Stimulated activated CD8-positive, alpha-beta memory T cell treated with anti-CD3 and anti-CD28 coated beads, Interleukin-2, amount 100 ng/mL, for 48 hours (primary cell): ENCODE measurements around the gene FGF12.
A peak's percentile ranks its signal among the peaks of the same experiment; 100 is the strongest.
"Not testable (repeated sequence)": the region's sequence is repeated elsewhere in the genome, so short reads cannot be mapped to it uniquely, and the experiment has no call there.

ENCODE experiments used
- DNase-seq, 2 donors: peaks; one replicate each; pipeline ENCODE4 v3.0.0-alpha.2; 2020; ENCODE audit warnings: low read depth in 2 of 2

Gene FGF12

DNA sequence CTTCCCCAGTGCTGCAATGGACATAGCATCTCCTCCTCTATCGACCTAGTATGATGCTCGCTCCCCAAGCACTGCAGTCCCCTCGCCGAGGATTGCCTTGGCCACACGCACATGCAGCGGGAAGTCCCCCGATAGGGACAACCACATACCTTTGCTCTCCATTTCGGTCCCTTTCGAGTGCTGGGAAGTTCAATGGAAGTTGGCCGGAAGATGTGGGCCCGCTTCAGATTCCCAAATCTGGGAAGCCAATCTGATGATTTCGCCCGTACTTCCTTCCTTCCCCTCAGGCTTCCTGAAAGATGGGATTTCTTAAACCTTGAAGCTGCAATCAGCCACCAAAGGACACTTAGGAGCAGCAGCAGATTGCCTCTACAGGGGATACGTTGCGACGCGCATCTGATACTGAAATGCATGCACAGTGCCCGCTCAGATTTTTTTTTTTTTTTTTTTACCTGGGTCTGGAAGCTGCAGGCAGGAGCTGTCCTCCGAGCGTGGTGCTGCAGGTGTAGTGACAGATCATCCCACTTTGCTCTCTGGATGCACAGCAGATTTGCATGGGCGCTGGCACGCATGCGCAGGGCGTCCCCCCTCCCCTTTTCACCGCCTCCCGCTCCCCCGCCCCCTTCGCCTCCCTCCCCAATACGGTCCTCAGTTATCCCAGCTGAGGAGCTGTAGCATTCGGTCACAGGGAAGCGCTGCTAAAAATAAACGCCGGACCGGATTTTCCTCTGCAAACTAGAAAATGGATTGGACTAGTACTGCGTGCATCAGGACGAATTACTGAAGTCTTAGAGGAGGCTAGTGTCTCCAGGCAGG, at the start of gene FGF12:
TSS of gene FGF12 (minus strand) at position 510 of the 816 bp plus-strand sequence.
- peak in 1 of 2 donors; percentile 3 for DNase-seq

DNA sequence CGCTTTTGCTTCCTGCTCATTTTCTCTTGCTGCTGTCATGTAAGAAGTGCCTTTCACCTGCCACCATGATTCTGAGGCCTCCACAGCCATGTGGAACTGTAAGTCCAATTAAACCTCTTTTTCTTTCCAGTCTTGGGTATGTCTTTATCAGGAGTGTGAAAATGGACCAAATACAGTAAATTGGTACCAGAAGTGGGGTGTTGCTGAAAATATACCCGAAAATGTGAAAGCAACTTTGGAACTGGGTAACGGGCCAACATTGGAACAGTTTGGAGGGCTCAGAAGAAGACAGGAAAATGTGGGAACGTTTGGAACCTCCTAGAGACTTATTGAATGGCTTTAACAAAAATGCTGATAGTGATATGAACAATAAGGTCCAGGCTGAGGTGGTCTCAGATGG, 47.0 kb upstream of the FGF12 start:
- not testable (repeated sequence) for DNase-seq

DNA sequence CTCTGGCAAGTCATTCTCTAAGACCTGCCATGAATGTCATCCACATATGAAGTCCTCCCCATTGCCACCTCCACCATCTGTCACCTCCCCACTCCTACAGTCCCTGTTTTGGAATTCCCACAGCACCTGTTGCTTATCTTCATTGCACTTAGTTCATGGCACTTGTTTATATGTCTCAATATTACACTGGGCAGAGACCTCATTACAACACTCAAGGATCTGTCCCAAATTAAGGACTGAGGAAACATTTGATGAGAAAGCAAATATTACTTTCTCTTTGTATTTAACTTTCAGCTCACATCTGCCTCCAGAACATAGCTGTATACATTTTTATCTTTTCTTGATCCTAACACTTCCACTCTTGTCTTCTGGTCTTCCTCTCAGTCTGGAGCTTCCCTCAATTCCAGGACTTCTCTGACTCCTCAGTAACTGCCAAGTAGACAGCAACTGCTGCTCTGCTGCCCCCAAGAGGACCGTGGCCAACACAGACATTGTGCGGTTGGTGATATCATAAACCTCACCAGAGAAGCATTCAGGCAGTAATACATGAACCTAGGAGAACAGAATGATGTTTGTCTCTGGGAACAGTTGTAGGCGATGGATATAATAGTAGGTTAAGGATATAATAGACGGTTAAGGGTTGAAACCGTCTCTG, 45.0 kb upstream of the FGF12 start:
- DNase-seq: no peak

DNA sequence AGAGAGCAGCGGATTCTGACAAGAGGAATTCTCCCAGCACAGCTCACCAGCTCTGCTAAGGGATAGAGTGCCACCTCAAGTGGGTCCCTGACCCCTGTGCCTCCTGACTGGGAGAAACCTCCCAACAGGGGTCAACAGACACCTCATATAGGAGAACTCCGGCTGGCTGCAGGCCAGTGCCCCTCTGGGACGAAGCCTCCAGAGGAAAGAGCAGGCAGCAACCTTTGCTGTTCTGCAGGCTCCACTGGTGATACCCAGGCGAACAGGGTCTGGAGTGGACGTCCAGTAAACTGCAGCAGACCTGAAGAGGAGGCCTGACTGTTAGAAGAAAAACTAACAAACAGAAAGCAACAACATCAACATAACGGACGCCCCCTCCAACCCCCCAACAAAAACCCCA, 31.3 kb upstream of the FGF12 start:
- DNase-seq: no peak

DNA sequence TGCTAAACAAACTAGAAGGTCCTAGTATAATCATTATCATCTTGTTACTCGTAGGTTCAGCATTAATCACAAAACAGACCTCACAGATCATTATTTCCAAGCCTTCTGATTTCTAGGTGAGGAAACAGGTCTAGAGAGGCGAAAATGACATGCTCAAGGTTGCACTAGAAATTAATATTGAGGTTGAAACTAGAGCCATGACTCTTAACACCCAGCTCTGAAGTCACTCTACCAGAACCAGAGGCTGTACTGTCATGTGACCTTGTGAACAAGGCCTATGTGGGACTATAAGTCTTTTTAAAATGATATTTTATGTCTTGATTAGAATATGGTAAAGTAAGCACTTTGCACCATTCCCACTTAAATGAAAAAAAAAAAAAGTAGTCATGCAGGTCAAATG, 23.8 kb upstream of the FGF12 start:
- no peak for DNase-seq

DNA sequence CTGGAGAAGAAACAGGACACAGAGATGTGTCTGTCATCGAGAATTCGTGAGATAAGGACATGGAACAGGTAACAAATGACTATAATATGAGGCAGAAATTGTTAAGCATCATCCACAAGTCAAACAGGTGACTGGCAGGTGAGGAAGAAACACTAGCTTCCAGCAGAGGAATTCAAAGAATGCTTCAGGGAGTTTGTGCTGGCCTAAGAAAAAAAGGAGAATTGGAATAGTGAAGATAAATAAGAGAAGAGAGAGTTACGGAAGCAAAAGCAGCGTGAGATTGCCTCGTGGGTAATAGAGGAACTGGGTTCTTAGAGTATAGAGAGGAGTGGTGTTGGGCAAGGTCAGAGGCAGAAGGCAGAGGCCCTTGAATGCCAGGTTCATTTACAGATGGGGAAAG, 22.9 kb upstream of the FGF12 start:
- no peak for DNase-seq

DNA sequence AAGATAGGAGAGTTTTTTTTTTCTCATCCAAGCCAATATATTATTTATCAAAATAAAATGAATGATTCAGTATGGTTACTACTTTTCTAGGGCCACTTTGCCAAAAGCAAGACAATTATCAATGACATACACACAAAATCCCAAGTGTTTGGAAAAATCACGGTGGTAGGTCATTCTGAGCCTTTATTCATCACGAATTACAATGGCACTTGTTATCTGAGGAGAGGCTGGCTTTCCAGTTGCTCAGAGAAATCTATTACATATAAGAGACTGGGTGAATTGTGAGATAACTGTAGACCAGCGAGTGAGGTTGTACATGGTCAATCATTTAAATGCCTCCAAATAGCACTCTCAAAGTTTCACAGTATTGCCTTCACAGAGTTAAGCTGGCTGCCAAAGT, 20.4 kb upstream of the FGF12 start:
- no peak for DNase-seq

DNA sequence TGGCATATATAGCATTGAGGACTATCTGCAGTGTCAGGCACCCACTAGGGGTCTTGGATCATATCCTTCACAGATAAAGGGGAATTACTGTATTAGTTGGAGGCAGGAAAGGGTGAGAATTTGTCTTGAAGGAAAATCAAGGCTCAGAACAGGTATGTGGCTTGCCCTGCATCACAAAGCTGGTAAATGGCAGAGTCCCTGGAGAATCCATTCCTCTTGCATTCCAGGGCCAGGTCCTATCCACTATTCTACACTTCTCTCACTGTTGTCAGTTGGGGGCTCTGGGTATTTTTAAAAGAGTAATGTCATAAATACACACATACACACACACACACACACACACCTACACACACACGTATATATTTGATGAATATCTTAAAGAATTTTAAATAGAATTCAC, 19.8 kb upstream of the FGF12 start:
- DNase-seq: no peak

DNA sequence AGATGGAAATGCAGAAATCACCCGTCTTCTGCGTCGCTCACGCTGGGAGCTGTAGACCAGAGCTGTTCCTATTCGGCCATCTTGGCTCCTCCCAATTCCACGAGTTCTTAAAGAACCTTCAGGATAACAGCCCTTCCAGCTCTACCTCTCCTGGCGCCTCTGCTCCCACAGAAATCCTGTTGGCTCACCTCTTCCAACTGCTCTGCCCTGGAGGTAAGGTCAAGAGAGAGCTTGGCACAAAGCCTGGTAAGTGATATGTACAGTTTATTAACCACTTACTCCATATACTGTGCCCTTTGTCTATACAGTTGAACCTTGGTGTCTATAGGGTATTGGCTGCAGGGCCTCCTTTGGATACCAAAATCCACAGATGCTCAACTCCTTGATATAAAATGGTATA, 17.8 kb upstream of the FGF12 start:
- no peak for DNase-seq

DNA sequence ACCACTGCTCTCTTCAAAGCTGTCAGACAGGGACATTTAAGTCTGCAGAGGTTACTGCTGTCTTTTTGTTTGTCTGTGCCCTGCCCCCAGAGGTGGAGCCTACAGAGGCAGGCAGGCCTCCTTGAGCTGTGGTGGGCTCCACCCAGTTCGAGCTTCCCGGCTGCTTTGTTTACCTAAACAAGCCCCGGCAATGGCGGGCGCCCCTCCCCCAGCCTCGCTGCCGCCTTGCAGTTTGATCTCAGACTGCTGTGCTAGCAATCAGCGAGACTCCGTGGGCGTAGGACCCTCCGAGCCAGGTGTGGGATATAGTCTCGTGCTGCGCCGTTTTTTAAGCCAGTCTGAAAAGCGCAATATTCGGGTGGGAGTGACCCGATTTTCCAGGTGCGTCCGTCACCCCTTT, 17.3 kb upstream of the FGF12 start:
- not testable (repeated sequence) for DNase-seq

DNA sequence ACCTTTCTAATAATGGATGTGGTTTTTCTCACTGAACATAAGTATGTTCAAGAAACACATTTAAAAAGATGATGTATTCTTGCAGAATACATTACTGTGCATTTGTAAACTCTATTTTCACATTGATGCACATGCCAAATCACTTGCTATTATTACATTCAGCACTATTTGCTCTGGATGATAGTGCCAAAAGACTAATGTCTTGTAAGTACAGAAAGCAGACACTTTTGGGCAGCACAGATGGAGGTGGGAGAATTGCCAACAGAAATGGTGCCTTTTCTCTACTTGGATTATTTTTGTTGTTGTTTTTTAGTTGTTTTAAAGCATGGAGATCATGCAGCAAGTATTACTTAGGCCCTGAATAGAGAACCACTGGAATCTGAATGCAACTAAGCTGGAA, 10.2 kb upstream of the FGF12 start:
- DNase-seq: no peak

DNA sequence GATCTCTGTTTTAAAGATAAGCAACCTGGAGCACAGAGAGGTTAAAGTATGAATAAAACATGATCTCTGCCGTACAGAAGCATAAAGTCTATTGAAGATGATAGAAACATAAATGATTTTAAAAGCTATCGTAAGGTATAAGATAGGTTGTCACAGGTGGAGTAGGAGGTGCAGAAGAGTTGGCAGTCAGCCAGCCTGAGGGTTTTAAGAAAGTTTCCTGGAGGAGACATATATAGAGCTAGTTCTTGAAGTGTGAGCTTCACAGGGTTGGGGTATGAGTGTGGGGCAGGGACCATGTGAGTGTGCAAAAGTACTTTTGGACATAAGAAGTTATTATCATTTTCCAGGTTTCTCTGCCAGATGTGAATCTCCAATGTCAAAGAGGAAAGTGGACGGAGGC, 3.9 kb upstream of the FGF12 start:
- no peak for DNase-seq

DNA sequence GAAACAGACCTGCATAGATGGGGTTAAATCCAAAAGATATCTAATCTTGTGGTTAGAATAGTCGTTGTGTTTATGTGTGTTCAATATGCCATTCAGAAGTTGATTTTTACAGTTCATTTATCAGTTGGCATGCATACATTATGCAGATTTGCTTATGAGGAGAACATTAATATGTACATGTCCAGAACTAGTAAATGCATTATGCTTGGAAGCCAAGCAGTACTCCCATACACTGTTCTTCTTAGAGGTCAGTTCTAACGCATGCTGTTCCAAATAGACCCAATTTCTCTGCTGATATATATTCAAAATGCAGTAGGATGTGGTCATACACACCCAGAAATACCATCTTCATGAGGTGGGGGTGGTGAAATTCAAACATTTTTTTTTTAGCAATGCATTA, 956 bp downstream of the FGF12 start:
- no peak for DNase-seq

DNA sequence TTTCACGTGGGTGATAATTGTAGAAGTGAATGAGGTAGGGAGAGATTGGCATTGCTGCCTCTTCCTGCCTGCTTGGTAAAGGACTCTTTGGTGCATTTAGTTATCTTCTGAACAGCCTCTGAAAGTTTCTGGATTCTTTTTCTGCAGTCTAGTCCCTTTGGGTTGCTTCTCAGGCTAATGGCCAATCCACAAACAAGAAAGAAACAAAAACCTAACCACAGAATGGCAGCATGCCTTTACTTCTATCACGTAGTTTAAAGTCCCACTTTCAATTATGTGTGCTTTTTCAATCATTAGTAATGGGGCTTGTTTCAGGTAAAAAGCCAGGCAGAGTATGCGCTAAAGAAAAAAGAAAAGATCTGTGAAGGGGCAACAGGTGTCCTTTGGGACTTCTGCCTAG, 7.4 kb downstream of the FGF12 start:
- DNase-seq: no peak

DNA sequence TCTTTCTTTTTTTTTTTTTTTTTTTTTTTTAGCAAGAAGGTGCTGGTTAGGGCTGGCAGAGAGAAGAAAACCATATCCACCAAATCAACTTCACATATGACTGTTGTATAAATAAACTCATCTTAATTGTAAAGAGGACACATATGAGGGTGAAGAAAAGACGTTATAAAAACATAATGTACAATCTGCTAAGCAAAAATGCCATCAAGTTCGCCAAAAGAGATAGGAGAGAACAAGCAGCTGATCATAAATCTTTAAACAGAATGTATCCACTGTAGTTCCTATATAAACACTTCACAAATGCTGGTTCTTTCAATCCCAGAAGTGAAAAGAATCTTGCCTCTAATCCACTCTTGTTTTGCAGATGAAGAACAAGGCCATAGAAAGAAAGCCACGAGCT, 9.2 kb downstream of the FGF12 start:
- no peak for DNase-seq

DNA sequence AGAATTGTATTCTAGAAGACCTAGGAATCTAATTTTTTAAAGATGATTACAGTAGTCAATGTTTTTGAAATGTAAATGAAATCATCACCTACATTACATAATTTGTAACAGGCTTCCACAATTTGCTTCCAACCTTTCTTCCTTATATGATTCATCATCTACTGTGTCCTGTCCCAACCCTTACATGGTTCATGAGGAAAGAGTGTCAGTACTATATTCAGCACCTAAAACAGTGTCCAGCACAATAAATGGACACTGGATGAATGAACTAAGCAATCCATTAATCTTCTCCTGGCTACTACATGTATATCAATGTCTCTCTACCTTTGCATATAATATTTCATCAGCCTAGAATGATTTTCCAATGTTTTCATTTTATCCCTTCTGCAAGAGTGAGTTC, 12.2 kb downstream of the FGF12 start:
- no peak for DNase-seq

DNA sequence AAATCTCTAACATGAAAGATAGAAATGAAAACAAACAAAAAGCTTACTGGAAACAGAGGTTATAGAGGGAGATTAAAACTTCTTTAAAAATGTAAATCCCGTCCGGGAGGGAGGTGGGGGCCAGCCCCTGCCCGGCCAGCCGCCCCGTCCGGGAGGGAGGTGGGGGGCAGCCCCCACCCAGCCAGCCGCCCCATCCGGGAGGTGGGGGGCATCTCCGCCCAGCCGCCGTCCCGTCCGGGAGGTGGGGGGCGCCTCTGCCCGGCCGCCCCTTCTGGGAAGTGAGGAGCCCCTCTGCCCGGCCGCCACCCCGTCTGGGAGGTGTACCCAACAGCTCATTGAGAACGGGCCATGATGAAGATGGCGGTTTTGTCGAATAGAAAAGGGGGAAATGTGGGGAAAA, 16.2 kb downstream of the FGF12 start:
- not testable (repeated sequence) for DNase-seq

DNA sequence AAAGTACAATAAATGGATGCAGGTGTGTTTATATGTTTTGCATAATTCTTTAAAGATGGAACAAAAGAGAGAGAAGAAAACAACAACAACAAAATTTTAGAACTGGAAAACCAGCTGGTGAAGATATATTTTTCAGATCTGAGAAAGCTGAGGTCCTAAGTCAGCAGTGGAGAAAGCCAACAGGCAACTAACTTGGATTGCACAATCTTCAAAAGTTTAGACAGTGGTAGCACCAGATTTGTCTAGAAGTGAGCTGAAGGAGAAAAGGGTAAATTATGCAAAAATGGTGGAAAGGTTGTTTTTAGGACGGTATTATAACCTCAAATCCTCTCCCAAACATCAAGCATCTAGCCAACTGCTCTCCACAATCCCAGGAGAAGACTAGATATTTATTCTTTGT, 17.0 kb downstream of the FGF12 start:
- DNase-seq: no peak

DNA sequence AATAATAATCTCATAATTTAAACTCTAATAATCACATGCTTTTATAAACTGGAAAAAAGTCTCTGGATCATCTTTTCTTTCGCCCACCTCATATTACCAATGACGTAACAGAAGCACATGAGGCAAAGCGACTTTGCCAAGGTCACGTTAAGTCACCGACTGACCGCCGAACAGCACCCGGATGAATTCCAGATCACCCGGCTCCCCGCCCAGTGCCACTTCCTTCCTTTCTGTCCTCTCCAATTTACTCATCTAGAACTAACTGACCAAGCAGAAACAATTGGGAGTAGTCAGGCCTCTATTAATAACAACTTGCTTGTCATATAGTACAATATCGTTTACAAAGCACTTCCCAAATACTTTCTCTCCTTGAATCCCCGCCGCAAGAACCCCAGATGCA, 21.1 kb downstream of the FGF12 start:
- DNase-seq: no peak

DNA sequence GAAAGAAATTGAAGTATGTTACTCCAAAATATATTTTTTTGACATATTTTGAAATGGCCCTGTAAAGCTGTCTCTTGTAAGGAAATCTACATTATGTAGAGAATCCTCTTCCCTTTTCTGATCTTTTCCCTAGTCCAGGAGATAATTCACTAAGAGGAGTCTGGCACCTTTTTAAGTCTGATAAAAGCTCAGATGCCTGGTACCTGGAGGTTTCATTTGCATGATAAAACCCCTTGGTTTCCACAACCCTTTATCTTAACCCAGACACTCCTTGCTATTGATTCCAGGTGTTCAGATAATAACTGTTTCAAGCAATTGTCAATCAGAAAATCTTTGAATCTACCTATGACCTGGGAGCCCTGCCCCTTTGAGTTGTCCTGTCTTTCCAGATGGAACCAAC, 26.5 kb downstream of the FGF12 start:
- no peak for DNase-seq

DNA sequence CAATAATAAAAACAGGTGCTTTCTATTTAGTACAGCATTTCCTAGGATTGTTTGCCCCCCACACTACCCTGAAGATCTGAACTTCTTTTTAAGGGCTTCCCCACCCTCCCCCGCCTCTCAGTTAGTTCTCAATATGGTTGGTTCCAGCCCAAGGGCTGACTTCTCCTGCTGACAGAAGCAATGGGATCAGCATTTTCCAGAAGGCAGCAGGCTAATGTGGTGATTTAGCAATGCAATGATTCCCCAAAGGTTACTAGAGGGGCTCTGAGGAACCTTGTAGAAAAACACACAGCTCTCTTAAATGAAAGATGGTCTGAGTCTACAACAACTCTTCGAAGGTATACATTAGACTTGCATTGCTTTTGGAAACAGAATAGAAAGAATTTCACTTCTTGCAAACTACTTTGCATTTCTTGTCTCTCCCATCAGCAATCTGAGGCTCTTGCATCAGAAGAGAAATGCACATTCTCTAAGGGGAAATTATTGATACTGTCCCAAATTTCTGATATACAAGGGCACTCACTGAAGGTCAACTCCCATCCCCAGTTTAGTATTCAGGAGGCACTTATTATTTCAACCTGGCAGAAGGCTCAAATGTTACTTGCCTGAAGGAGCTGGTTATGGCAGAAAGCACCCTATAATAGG, 30.3 kb downstream of the FGF12 start:
- DNase-seq: no peak

DNA sequence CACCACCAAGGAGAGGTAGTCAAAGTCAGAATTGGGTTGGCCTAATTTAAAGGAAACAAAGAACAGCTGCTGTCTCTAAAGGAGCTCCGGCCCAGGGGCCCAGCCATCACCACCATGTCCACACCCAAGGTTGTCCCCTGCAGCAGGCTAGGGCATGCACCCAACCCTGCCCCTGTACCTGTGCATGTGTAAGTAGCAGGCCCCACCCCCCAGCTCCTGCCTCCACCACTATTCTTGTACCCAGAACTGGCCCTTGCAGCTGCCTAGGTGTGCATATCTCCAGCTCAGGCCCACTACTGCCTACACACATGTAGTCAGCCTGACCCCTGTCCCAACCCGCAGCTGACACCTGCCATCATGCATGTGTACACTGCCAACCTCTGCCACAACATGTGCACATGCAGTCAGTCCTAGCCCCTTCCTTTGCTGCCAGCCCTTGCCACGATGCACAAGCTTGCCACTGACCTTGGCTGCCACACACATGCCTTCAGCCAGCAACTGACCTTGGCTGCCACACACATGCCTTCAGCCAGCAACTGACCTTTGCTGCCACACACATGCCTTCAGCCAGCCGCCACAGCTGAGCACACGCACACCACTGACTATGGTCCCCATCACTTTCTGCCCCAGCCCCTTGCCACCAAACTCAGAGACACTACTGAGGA, 39.7 kb downstream of the FGF12 start:
- no peak for DNase-seq

DNA sequence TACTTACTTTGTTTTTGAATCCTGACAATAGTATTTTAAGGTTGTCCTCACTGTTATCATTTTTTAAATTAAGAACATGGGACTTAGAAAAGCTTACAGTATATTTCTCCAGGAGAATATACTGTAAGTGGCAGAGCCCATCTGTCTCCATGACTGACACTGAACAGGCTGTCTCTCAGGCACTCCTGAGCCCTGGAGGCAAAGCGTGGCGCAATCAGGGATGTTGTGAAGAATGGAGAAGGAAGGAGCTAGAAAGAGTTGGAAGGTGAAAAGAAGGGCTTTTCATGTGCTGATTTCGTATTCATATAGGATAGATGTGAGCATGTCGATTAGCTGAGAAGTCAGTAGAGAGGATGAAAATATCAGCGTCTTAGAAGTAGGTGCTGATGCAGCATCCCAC, 41.5 kb downstream of the FGF12 start:
- DNase-seq: no peak
